ENCODE data around the gene TRIOBP. TPM values are rescaled to one million over a fixed set of nuclear protein-coding genes. Genes with fewer than 3 reads are reported as not detected.

TRIOBP gene
- total and polyA plus RNA-seq, 2 donors (not counting 1 experiment from before 2014, with no cell fraction given): 32.9 to 131 TPM

DNA sequence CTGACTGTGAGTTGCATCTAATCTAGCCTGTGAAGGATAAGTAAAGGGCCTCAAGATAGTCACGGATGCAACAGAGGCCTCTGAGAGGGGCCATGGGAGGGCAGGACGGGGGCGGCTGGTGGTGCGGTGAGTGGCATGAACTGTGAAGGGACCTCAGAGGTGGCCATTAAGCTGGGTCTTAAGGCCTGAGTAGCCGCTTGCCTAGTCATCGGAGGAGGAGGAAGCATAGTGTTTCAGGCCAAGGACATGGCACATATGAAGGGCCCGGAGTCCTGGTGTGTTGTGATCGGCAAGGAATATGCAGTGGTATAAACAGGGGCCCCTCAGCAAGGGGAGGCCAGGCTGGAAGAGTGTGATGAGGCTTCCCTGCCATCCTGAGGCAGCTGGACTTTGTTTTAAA lies 51.8 kb downstream of the TRIOBP start:
- H3K36me3 ChIP-seq (ENCODE audit: control insufficient read depth, insufficient read depth, low read length): no peaks in the 10 kb centered on the region
- TF ChIP-seq CTCF (conservative IDR thresholded peaks at IDR 0.05 in 1 of 2, IDR thresholded peaks at IDR 0.05 in 1 of 2; ENCODE audit: low read depth in 1 of 2, low read length in 2 of 2) (no peak), EZH2 (IDR thresholded peaks at IDR 0.05; ENCODE audit: low read length, missing control alignments) (no peak)
- H3K4me1 ChIP-seq (ENCODE audit: control insufficient read depth, extremely low read depth, insufficient read depth, low read length): peaks cover 54% of the 10 kb centered on the region
- H3K4me3 ChIP-seq (replicated peaks in 1 of 4; ENCODE audit: control extremely low read depth in 1 of 4, insufficient read depth in 1 of 4, low read depth in 3 of 4, low read length in 4 of 4): peak overlapping the region in 2 of 4 experiments; percentile 88 to 93
- DNase-seq (ENCODE audit: low read depth in 2 of 2): no peak
- peak overlapping the region; percentile 0 for H3K4me2 ChIP-seq (ENCODE audit: extremely low read depth, insufficient read depth, low read length)
- no peaks in the 10 kb centered on the region for H3K9me3 ChIP-seq (ENCODE audit: control insufficient read depth, insufficient read depth, low read depth, low read length)
- H3K9ac ChIP-seq (ENCODE audit: insufficient read depth, low read length): no peak overlapping the region
- no peaks in the 10 kb centered on the region for H4K20me1 ChIP-seq (ENCODE audit: control insufficient read depth, extremely low read depth, insufficient read depth, low read length)
- no peak overlapping the region for H2AFZ ChIP-seq (ENCODE audit: low read length)
- peaks cover 63% of the 10 kb centered on the region for H3K79me2 ChIP-seq (ENCODE audit: control insufficient read depth, insufficient read depth, low read length)
- no peaks in the 10 kb centered on the region for H3K27me3 ChIP-seq (ENCODE audit: control insufficient read depth, insufficient read depth, low read length)
- H3K27ac ChIP-seq (ENCODE audit: insufficient read depth, low read length): peak overlapping the region; percentile 93

GRCh38 chr22:37749226-37749625 lies 52.4 kb downstream of the TRIOBP start:
- H3K4me1 ChIP-seq (ENCODE audit: control insufficient read depth, extremely low read depth, insufficient read depth, low read length): peaks cover 54% of the 10 kb centered on the region
- H3K79me2 ChIP-seq (ENCODE audit: control insufficient read depth, insufficient read depth, low read length): peaks cover 65% of the 10 kb centered on the region

More at GRCh38 chr22:37749226-37749625, 52.4 kb downstream of the TRIOBP start:
- H3K27ac ChIP-seq (ENCODE audit: insufficient read depth, low read length): peak overlapping the region; percentile 82
- H3K4me3 ChIP-seq (replicated peaks in 1 of 4; ENCODE audit: control extremely low read depth in 1 of 4, insufficient read depth in 1 of 4, low read depth in 3 of 4, low read length in 4 of 4): peak overlapping the region in 1 of 4 experiments; percentile 34
- no peaks in the 10 kb centered on the region for H3K9me3 ChIP-seq (ENCODE audit: control insufficient read depth, insufficient read depth, low read depth, low read length)
- no peak overlapping the region for H3K9ac ChIP-seq (ENCODE audit: insufficient read depth, low read length)
- no peak for DNase-seq (ENCODE audit: low read depth in 2 of 2)
- H3K4me2 ChIP-seq (ENCODE audit: extremely low read depth, insufficient read depth, low read length): peak overlapping the region; percentile 63
- TF ChIP-seq CTCF (conservative IDR thresholded peaks at IDR 0.05 in 1 of 2, IDR thresholded peaks at IDR 0.05 in 1 of 2; ENCODE audit: low read depth in 1 of 2, low read length in 2 of 2) (no peak), EZH2 (IDR thresholded peaks at IDR 0.05; ENCODE audit: low read length, missing control alignments) (no peak)
- H2AFZ ChIP-seq (ENCODE audit: low read length): no peak overlapping the region
- no peaks in the 10 kb centered on the region for H3K36me3 ChIP-seq (ENCODE audit: control insufficient read depth, insufficient read depth, low read length)
- H3K27me3 ChIP-seq (ENCODE audit: control insufficient read depth, insufficient read depth, low read length): no peaks in the 10 kb centered on the region
- no peaks in the 10 kb centered on the region for H4K20me1 ChIP-seq (ENCODE audit: control insufficient read depth, extremely low read depth, insufficient read depth, low read length)
